GM21390 (cell line): ENCODE measurements around the gene PRPF40B.

Experiments used
- ATAC-seq: cut with Tn5 transposase; IDR thresholded peaks from one replicate; pipeline ENCODE4 v1.9.1; 2021; ENCODE audit not compliant: unreplicated experiment

PRPF40B gene

GRCh38 chr12:49635036-49635435 lies 11.7 kb downstream of the PRPF40B start:
- ATAC-seq = no peak

DNA sequence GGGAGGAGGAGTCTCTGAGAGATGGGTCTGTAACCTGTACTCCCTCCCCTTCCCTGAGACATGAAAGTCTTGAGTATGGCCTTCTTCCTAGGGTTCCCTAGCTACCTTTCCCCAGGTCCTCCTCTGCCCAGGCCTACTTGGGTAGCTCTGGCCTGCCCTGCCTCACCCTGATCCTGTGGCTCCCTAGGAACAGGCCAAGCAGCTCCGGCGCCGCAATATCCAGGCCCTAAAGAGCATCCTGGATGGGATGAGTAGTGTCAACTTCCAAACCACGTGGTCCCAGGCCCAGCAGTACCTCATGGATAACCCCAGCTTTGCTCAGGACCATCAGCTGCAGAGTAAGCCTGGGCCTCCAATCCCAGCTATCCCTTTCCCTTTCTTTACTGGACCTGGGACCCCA lies 12.3 kb downstream of the PRPF40B start:
- ATAC-seq = no peak

DNA sequence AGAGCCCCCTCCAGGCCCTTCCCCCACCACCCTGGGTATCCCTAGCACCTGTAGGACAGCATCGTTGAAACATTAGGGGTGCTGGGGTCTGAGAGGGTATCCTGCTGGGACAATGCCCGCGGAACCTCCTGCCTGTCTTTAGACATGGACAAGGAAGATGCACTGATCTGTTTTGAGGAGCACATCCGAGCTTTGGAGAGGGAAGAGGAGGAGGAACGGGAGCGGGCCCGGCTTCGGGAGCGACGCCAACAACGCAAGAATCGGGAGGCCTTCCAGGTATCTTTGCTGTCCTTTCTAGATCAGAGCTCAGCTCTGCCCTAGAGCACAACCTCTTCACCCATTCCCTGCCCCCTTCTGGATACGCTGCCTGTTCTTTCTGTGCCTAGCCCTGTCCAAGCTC lies 13.2 kb downstream of the PRPF40B start:
- no peak for ATAC-seq

DNA sequence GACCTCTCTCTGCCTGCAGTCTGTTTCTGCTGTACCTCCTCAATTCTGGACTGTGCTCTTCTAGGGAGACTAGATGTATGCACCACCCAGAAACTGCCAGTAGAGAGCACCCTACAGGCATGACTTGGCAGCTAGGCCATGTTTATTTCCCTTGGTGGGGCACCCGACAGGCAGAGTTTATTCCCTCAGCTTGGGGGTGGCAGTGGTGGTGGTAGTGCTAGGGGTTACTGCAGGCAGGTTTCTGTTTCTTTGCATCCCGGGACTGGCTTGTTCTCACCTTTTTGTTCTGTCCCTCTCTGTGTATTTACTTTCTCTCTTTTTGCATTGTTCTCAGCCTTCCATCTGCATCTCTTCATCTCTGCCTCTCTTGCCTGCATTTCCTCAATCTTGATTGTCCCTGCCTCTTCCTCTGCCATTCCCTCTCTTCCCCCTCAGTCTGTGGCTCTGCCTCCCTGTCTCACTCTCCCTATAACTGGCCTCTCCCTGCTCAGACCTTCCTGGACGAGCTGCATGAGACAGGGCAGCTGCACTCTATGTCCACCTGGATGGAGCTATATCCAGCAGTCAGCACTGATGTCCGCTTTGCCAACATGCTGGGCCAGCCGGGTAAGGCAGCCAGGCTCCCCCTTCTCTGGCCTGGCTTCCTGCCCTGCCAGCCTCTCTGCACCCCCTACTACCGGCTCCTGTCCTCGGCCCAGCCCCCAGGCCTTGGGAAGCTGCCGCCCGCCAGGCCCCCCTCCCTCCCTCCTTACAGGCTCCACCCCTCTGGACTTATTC lies 13.8 kb downstream of the PRPF40B start:
- no peak for ATAC-seq

DNA sequence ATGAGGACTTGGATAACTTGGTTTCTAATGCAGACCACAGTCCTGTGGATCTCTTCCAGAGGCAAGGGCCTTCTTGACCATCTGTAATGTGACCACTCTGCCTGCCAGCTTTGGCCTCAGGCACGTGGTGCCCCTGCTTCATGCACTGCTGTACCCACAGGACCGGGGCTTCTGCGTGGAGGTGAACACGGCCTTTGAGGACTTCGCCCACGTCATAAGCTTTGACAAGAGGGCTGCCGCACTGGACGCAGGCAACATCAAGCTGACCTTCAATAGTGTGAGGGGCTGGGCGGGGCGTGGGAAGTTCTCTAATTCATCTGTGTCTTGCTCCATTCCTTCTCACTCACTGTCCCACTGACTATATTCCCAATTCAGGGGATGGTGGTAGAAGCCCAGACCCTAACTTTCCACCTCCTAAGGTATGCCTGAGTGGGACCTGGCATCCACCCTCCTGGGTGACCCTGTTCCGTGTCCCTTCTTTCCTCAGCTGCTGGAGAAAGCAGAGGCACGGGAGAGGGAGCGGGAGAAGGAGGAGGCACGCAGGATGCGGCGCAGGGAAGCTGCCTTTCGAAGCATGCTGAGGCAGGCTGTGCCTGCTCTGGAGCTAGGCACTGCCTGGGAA lies 18.5 kb downstream of the PRPF40B start:
- no peak for ATAC-seq

DNA sequence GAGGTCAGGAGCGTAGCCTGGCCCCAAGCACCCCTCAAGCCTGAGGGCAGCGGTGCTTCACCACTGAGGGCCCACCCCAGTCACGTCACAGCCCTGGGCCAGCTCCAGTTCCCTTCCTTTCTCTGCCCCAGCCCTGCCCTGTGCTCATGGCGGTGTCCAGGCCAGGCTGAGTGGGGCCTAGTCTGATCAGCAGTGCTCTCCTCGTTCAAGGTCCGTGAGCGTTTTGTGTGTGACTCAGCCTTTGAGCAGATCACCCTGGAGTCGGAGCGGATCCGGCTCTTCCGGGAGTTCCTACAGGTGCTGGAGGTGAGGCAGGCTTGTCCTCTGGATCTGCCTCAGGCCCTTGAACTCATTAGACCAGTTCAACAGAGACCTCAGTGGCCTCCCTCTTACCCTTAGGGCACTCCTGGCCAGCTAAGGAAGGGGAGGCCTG lies 19.0 kb downstream of the PRPF40B start:
- ATAC-seq = no peak

DNA sequence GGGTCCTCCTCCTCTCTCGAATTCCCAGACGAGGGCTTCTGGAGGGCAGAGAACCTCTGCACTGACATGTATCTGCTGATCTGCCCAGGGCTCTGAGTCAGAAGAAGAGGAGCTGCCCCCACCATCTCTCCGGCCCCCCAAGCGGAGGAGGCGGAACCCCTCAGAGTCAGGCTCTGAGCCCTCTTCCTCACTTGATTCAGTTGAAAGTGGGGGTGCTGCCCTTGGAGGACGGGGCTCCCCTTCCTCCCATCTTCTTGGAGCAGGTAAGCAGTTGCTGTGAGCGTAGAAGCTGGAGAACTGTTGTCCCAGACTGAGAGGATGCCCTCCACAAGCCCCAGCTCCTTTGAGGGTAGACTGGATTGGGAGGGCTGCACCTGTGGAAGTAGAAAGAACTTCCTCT lies 19.8 kb downstream of the PRPF40B start:
- ATAC-seq = no peak

DNA sequence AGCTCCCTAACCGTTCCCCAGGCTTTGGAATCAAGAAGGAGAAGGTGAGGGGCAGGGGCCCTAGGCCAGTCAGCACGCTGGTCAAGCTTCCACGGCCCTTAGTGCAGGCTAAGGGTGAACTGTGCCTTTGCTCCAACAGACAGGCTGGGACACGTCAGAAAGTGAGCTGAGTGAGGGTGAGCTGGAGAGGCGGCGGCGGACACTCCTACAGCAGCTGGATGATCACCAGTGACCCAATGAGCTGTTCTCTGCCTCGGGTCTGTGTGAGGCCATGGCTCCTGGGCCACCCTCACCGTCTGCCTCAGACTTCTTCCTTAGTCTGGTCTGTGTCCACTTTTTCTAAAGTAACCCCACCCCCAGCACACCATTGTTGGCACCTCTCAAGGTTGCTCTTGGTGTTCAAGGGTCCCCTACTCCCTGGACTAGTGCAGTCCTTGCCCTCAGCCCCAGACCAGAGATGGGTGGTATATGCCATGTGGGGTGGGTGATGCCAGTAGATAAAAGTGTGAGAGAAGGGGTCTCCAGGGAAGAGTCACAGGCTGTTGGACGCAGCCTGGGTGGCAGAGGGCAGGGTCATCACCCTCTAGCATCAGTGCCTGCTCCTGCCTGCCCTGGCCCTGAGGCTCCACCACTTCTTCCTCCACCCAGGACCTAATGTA lies 20.7 kb downstream of the PRPF40B start:
- no peak for ATAC-seq

DNA sequence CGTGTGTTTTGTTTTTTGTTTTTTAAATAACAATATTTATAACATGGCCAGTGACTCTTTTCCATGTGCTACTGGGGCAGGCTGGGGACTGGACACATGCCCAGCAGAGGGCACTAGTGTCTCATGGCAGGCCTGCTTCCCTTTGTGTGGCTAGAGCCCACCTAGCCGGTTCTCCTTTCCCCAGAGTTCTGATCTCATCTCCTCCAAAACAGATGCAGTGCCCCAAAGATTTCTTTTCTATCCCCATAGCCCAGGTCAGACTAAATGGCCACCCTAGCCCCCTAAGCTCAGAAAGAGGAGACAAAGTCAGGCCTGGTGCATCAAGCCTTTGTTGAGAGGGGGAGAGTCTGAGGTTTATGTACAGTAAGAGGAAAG lies 21.2 kb downstream of the PRPF40B start:
- no peak for ATAC-seq

DNA sequence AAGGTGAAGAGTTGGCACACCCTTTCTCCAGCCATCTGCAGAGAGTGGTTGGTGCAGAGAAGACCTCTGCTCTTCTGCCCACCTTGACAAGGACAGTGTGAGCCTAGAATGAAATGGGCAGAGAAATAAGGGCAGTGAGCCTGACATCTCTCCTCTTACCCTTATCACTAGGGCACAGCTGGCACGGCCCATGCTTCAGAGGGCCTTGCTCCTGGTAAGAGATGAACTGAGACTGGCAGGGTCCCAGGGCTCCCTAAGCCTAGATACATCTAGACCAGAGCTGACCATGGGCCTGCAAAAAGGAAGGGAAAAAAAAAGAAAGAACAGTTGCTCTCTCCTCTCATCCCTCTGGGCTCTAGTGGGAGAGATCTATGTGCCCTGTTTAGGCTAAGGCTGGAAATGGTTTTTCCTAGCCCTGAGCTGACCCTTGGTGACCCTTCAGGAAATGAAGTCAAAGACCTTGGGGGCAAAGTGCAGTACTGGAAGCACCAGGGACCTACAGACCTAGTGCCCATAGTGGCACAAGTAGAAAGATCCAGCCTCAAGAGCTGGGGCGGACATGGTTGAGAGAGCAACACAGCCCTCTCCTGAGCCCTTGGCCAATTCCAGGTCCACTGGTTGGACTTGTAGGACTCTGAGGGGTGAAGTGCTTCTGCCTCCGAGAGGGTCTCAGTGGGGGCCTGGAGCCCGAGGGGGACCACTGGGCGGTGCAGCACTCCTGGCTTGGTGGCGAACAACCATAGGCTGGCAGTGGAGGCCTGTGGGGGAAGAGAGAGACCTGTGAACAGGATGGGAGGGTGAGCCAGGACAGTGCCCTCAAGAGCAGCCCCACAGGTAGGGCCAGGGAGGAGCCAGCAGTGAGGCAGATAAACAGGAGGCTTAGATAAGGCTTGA lies 22.0 kb downstream of the PRPF40B start:
- no peak for ATAC-seq

DNA sequence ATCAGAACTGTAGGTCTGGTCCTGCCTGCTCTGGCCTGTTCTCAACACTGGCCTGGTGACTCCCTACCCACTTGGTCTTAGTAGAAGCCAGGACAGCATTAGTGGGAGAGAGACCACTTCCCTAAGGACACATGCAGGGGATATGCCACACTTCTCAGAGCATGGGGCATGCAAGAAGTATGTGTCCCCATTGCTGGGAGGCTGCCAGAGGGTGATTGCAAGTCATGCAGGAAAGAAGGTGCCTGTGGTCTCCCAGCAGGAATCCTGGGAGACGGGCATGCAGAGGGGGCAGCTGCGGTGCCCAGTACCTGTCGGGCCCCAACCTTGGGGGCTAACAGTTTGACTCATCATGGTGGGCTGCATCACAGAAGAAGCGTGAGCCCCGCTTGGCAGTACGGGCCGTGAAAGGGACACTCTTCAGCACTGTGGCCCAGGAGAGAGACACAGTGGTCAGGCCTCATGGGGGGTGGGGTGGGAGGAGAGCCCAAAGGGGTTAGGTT lies 23.0 kb downstream of the PRPF40B start:
- ATAC-seq = no peak

GRCh38 chr12:49646871-49647654 lies 23.7 kb downstream of the PRPF40B start:
- no peak for ATAC-seq

DNA sequence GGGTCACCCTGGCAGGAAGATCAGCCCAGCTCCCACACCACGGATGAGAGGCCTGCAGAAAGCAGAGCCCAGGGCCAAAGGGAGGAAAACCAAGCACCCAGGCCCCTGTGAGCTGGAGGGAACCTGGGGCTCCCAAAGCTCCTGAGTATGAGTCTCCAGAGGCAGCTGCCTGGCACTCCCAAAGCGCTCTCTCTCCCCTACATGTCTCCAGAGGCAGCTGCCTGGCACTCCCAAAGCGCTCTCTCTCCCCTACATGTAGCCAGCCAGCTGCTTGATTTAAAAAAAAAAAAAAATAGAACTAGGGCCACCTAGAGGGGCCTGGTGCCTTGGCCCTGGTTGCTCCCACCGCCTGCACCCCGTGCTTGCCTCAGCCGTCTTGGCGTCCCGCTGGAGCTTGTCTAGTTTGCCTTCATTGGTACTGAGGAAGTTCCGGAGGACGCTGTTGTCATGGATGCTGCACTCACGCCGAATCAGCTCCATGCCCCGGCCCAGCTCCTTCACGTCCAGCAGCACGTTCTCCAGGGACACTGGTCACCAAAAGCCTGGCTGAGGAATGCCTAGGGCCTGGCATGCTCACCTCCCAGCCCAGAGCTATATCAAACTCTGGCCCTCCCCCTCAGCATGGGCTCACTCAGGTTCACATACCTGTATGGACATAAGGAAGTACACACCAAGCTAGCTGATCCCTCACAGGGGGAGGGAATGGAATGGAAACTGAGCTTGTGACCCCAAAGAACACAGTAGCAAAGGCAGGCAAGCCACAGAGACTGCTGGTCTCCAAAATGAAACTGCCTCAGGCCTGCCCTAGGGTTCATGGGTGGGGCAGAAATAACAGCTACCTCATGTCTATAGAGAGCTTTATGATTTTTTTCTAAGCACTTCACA lies 24.7 kb downstream of the PRPF40B start:
- ATAC-seq = no peak

DNA sequence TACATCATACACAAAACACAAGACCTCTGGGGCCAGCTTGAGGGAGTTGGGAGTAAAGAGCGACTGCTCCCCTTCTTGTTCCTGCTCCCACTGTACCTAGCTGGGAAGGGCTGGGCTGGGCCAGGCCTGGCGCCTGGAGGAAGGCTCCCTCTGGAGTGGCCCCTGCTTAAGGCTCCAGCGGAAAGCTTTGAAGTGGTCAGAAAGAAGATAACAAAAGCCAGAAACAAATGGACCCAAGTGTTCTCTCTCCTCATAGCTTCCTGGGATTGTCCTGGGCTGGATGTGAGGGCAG lies 25.3 kb downstream of the PRPF40B start:
- ATAC-seq = no peak

- no peak for ATAC-seq
Observed at GRCh38 chr12:49649445-49649844, 26.1 kb downstream of the PRPF40B start.

GRCh38 chr12:49649892-49650291 lies 26.5 kb downstream of the PRPF40B start:
- no peak for ATAC-seq

GRCh38 chr12:49651855-49652254 lies 28.5 kb downstream of the PRPF40B start:
- ATAC-seq = no peak

- no peak for ATAC-seq
Observed at GRCh38 chr12:49652921-49653520, 29.7 kb downstream of the PRPF40B start.

GRCh38 chr12:49654715-49655114 lies 31.4 kb downstream of the PRPF40B start:
- no peak for ATAC-seq
